Peyer's patch (tissue), 4 donors: ENCODE data around the gene ATF6B. TPM values are rescaled to one million over a fixed set of nuclear protein-coding genes. Genes with fewer than 3 reads are reported as not detected.
"Not testable (repeated sequence)": the region's sequence is repeated elsewhere in the genome, so short reads cannot be mapped to it uniquely, and the experiment has no call there.

ENCODE experiments used
- DNase-seq, 3 donors: peaks; one replicate each; pipeline ENCODE4 v3.0.0-alpha.2; 2017 to 2019
- H3K27ac ChIP-seq, 4 donors: fragments of 200-600 bp; sonication (generic); one replicate each; pipeline ENCODE4 v1.5.1; 2016 to 2019
- H3K27me3 ChIP-seq, 2 donors: fragments of 200-600 bp; sonication (generic); one replicate each; pipeline ENCODE4 v1.5.1; 2019
- H3K36me3 ChIP-seq, 3 donors: fragments of 200-600 bp; sonication (generic); one replicate each; pipeline ENCODE4 v1.5.1; 2016 to 2019
- H3K4me1 ChIP-seq, 4 donors: fragments of 200-600 bp; sonication (generic); one replicate each; pipeline ENCODE4 v1.5.1; 2016 to 2019
- H3K4me3 ChIP-seq, 4 donors: fragments of 200-600 bp; sonication (generic); 1 replicate in 3 of 4; 2 replicates in 1 of 4; pipeline ENCODE4 v1.5.1; 2016 to 2019; ENCODE audit warnings: mild to moderate bottlenecking in 1 of 4
- H3K9me3 ChIP-seq, 4 donors: fragments of 200-600 bp; sonication (generic); one replicate each; pipeline ENCODE4 v1.5.1; 2016 to 2019; ENCODE audit warnings: mild to moderate bottlenecking in 1 of 4
- CTCF ChIP-seq, 6 experiments: fragments of 450-650 bp in 4 of 6; fragments of 200-600 bp in 2 of 6; sonication (generic) in 1 of 6; IDR thresholded peaks; one replicate each; pipeline ENCODE4 v1.5.1; 2017 to 2019; ENCODE audit warnings: antibody characterized with exemption in 6 of 6, mild to moderate bottlenecking in 3 of 6, moderate library complexity in 1 of 6
- POLR2A ChIP-seq, 2 donors: fragments of 450-650 bp; IDR thresholded peaks; one replicate each; pipeline ENCODE4 v1.5.1; 2017; ENCODE audit warnings: antibody characterized with exemption in 2 of 2, mild to moderate bottlenecking in 2 of 2, moderate library complexity in 2 of 2
- total RNA-seq, 4 donors: library from RNA; depleted of rRNA; stranded (reverse); fragments of >200 nt; gene quantifications; one replicate each; pipeline ENCODE4 v1.1.0, GENCODE V29; 2016

Gene ATF6B
- total RNA-seq, 4 donors from 2014 or later, result 75.3 to 408 (median 156) TPM

- no peak for DNase-seq
- Histone ChIP-seq H3K36me3 (no peaks in the 10 kb centered on the region), H3K9me3 (no peaks in the 10 kb centered on the region), H3K4me1 (peaks cover 0 to 3% (median 0%) of the 10 kb centered on the region in 4 donors), H3K4me3 (no peak overlapping the region), H3K27ac (no peak overlapping the region), H3K27me3 (no peaks in the 10 kb centered on the region)
- no peak for TF ChIP-seq CTCF (IDR thresholded peaks at IDR 0.05)
- no peak for TF ChIP-seq POLR2A (IDR thresholded peaks at IDR 0.05)
These were observed 18.2 kb upstream of the ATF6B start for GRCh38 chr6:32146287-32146686.

- H3K36me3 ChIP-seq, H3K9me3 ChIP-seq, H3K4me1 ChIP-seq, DNase-seq, H3K4me3 ChIP-seq, H3K27me3 ChIP-seq, H3K27ac ChIP-seq: not testable (repeated sequence)
These were observed 16.2 kb upstream of the ATF6B start for GRCh38 chr6:32144238-32144637.

- Histone ChIP-seq H3K27ac (no peak overlapping the region), H3K4me3 (no peak overlapping the region), H3K4me1 (no peaks in the 10 kb centered on the region), H3K36me3 (no peaks in the 10 kb centered on the region), H3K9me3 (no peaks in the 10 kb centered on the region), H3K27me3 (no peaks in the 10 kb centered on the region)
- no peak for DNase-seq
- TF ChIP-seq POLR2A (IDR thresholded peaks at IDR 0.05) (no peak), CTCF (IDR thresholded peaks at IDR 0.05) (no peak)
These were observed 12.5 kb upstream of the ATF6B start for GRCh38 chr6:32140420-32141046.

- Histone ChIP-seq H3K9me3 (no peaks in the 10 kb centered on the region), H3K27ac (no peak overlapping the region), H3K36me3 (no peaks in the 10 kb centered on the region), H3K27me3 (no peaks in the 10 kb centered on the region), H3K4me3 (no peak overlapping the region), H3K4me1 (no peaks in the 10 kb centered on the region)
- DNase-seq, result no peak
- no peak for TF ChIP-seq CTCF (IDR thresholded peaks at IDR 0.05)
- no peak for TF ChIP-seq POLR2A (IDR thresholded peaks at IDR 0.05)
These were observed 11.5 kb upstream of the ATF6B start for GRCh38 chr6:32139590-32139989.

- no peaks in the 10 kb centered on the region for H3K4me1 ChIP-seq
- no peak overlapping the region for H3K27ac ChIP-seq
- no peak for DNase-seq
- no peaks in the 10 kb centered on the region for H3K9me3 ChIP-seq
- no peaks in the 10 kb centered on the region for H3K27me3 ChIP-seq
- H3K36me3 ChIP-seq, result no peaks in the 10 kb centered on the region
- no peak overlapping the region for H3K4me3 ChIP-seq
- no peak for TF ChIP-seq POLR2A (IDR thresholded peaks at IDR 0.05)
- no peak for TF ChIP-seq CTCF (IDR thresholded peaks at IDR 0.05)
These were observed 9.4 kb upstream of the ATF6B start for GRCh38 chr6:32137454-32137853.

GRCh38 chr6:32133786-32134185 is 5.7 kb upstream of the ATF6B start:
- Histone ChIP-seq H3K4me1 (peaks cover 2 to 10% (median 7%) of the 10 kb centered on the region in 4 donors), H3K9me3 (no peaks in the 10 kb centered on the region), H3K27ac (no peak overlapping the region), H3K36me3 (no peaks in the 10 kb centered on the region), H3K27me3 (no peaks in the 10 kb centered on the region), H3K4me3 (no peak overlapping the region)
- DNase-seq, result no peak
- TF ChIP-seq CTCF (IDR thresholded peaks at IDR 0.05) (no peak), POLR2A (IDR thresholded peaks at IDR 0.05) (no peak)
